Stimulated activated CD8-positive, alpha-beta memory T cell treated with anti-CD3 and anti-CD28 coated beads, Interleukin-7, amount 100 ng/mL, for 48 hours (primary cell): ENCODE measurements around the gene TPD52L2.
"Not testable (repeated sequence)": the region's sequence is repeated elsewhere in the genome, so short reads cannot be mapped to it uniquely, and the experiment has no call there.

ENCODE experiments used
- DNase-seq, 2 donors: peaks; one replicate each; pipeline ENCODE4 v3.0.0-alpha.2; 2020; ENCODE audit warnings: low read depth in 1 of 2; ENCODE audit errors: extremely low read depth in 1 of 2

TPD52L2 gene

DNA sequence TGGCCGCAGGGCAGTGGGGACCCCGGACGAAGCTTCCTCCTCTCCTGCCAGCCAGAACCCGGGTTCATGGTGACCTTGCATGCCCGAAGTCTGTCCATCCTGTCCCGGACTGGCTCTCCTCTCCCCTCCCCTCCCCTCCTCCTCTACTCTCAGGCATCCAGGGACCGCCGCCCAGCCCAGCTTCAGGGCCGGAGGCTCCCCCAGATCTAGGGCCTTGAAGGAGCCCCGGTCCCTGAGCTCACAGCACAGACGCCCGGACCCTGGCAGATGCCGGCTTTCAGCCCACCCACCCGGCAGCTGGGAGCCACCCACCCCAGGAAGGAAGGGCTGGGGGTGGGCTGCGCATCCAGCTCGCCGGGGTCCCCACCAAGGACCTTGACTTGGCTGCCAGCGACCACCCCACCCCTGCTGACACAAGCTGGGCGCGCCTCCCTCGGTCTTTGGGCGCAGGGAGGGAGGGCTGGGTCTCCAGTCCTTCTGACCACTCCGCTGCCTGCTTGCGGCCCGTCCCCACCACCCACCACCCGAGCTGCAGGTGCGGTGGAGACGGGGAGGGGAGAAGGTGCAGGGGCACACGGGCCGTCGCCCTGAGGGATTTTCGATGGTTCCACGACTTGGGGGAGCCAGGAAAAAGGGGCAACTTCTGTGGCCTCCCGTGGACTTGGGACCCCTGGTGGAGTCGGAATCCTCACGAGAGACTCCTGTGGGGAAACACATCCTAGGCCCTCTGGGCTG lies 9.5 kb upstream of the TPD52L2 start:
- no peak for DNase-seq

DNA sequence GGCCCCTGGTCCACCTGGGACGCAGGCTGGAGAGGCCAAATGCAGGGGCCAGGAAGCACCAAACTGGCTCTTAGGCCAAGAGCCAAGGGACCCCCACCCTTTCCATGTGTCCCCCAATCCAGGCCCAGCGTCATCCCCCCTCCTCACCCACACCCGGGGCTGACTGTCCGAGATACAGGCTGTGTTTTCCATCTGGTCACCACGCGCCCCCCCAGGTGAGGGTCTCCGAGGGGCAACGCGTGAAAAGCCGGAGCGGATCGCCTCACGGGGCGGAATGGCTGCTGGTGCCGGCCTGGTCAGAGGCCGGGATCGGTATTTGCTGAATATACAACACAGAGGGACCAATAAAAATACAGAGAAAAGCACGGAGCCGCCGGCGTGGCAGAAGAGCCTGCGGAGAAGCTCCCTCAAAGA lies 9.0 kb upstream of the TPD52L2 start:
- no peak for DNase-seq

DNA sequence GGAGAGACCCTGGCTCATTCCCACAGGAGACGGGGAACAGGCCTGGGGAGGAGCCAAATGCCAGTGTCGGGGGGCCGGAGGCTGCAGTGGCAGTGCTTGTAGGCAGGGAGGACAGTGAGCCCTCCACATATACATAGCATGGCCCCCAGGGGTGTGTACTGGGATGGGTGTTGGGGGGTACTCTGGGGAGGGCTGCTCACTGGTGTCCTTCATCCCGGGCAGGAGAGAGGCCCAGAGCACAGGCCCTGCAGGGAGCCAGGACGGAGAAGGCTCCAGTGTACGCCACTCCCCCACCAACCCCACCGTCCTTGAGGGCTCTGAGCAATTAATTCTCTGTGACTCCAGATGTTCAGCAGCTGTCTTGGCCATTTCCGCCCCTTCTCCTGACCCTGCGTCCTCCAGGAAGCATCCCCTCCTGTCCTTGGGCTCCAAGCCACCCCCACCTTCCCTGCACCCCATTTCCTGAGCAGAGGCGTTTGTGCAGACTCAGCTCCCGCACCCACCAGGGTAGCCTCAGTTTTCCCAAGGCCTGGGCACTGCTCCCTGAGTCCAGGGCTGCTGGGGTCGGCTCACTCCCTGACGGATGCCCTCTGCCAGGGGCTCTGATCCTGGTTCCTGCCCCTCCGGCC lies 7.2 kb upstream of the TPD52L2 start:
- no peak for DNase-seq

DNA sequence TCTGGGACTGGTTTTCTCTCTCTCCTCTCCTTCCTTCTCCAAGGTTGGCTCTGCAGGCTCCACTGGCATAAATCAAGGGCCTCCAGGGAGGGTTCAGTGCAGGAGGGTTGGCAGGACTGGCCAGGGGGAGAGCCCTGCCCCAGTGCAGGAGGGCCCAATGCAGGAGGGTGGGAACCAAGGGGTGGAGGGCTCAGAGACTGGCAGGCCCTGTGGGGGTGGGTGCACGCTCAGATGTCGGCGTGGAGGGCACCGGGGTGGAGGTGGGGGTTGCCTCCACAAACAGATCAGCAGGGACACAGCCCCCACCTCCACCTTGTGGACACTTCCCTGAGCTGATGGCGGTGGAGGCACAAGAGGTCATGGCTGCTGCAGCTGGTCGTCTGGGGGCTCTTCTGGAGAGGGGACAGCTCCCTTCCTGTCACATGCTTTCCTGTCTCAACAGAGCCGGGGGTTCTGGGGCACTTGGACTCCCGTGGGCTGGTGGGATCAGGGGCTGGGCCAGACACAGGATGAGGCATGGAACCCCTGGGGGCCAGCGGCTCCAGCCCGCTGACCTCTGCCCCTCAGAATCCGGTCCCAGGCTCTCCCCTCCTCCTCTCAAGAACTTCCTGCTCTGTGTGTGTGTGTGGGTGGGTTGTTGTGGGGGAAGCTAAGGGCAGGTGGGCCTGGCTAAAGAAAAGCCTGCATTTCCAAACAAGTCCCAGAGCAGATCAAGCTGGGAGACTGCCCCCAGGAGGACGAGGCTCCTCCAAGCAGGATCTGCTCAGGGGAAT lies 6.5 kb upstream of the TPD52L2 start:
- DNase-seq = no peak

DNA sequence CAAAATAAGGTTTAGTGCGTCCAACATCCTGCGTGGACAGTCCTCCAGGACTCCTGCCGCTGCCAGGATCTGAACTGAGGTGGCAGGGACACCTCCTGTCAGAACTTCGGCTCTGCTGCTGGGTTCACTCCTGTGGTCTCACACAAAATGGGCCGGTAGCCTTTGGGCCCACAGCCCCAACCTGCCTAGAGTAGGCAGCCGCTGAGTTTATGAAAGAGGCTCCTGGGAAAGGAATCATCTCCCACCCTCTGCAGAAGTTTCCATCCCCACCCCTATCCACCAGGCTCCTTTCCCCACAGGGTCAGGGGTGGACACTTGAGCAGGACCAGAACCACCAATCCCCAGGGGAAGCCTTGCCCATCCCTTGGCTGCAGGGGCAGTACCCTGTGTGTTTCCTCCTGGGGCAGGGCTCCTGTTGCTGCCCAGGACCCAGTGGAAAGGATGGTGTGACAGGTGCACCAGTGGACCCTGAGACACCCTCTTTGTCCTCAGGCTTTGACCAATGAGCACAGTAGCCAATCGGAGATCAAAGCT lies 5.8 kb upstream of the TPD52L2 start:
- no peak for DNase-seq

DNA sequence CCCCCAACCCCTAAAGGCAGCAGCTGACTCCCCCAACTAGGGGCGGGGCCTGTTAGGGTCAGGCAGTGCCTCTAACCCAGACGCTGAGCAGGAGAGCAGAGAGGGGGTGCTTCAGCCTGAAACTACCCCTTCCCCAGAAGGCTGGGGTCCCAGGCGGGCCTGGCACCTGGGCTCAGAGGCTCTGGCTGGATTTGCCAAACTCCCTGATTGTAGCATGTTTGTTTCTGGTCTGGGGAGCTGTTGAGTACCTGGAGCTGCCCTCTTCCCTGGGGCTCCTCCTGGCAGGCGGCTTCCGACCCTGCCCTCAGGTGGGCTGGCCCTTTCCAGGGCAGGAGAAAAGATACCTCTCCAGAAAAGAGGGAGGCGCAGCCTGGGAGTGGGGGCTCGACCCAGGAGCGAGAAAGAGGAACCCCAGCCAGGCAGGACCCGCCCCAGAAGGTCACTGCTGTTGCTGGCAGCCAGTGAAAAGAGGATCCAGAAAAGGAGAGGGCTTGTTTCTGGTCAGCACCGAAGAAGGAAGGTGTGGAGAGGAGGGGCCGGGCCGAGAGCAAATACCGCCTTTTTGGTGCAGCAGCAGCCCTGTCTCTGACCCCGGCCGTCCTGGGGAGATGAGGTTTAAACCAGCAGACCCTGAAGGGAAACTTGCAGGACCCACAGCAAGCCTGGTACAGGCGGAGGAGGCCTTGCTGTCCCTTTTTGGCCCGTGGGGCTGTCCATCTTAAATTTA lies 4.6 kb upstream of the TPD52L2 start:
- DNase-seq = no peak

DNA sequence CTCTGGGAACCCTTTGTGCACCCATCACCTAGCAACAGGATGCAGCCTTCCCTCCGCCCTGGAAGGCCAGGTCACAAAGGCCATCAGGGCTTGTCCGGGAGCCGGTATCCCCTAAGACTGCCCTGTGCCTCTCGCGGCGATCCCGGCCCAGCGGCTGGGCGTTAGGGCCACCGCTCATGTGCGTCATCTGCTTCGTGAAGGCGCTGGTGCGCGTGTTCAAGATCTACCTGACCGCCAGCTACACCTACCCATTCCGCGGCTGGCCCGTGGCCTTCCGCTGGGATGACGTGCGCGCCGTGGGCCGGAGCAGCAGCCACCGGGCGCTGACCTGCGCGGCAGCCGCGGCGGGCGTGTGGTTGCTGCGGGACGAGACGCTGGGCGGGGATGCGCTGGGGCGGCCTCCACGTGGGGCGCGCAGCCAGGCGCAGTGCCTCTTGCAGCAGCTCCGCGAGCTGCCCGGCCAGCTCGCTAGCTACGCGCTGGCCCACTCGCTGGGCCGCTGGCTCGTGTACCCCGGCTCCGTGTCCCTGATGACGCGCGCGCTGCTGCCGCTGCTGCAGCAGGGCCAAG lies 3.6 kb upstream of the TPD52L2 start, which contains the start of gene ABHD16B:
Gene ABHD16B, plus strand, starts transcription at position 134 of the 570 bp plus-strand sequence. Its CDS starts 43 bp downstream, at position 177.
- no peak for DNase-seq

DNA sequence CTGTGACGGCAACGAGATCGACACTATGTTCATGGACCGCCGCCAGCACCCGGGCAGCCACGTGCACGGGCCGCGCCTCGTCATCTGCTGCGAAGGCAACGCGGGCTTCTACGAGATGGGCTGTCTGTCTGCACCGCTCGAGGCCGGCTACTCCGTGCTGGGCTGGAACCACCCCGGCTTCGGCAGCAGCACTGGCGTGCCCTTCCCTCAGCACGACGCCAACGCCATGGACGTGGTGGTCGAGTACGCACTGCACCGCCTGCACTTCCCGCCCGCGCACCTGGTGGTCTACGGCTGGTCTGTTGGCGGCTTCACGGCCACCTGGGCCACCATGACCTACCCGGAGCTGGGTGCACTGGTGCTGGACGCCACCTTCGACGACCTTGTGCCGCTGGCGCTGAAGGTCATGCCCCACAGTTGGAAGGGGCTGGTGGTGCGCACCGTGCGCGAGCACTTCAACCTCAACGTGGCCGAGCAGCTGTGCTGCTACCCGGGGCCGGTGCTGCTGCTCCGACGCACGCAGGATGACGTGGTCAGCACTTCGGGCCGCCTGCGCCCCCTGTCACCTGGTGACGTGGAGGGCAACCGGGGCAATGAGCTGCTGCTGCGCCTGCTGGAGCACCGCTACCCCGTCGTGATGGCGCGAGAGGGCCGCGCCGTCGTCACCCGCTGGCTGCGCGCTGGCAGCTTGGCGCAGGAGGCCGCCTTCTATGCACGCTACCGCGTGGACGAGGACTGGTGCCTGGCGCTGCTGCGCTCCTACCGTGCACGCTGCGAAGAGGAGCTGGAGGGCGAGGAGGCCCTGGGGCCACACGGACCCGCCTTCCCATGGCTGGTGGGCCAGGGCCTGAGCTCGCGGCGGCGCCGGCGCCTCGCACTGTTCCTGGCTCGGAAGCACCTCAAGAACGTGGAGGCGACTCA lies 2.8 kb upstream of the TPD52L2 start:
- no peak for DNase-seq

DNA sequence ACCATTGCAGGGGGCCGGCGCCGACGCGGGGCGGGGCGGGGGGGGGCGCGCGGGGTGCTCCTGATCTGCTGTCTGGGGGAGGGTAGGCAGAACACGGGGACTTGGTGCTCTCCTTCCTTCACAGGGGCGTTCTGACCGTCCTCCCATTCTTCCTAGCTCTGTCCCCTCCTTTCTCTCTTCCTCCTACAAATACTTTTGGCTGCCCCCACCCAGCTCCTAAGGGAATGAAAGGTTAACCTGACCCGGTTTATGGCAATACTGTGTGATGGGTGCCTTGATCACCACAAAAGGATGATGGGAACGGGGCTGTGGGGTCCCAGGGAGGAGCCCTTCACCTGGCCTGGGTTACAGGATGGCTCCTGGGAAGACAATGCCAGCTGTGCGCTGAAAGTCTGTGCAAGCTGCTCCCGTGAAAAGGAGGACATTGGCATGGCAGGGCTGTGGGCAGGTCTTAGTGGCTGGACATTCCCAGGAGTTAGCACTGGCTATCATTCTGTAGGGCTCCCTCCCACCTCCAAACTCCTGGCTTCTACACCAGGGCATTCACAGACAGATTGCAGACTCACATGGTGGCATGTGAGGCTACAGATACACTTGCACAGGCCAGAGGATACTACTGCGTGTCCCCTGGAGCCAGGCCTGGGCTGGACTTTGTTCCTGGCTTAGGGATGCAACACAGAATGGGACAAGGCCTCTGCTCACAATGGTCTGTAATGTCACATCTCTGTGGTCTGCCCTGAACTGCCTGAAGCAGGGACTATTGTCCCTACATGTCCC lies 1.9 kb upstream of the TPD52L2 start:
- DNase-seq = no peak

DNA sequence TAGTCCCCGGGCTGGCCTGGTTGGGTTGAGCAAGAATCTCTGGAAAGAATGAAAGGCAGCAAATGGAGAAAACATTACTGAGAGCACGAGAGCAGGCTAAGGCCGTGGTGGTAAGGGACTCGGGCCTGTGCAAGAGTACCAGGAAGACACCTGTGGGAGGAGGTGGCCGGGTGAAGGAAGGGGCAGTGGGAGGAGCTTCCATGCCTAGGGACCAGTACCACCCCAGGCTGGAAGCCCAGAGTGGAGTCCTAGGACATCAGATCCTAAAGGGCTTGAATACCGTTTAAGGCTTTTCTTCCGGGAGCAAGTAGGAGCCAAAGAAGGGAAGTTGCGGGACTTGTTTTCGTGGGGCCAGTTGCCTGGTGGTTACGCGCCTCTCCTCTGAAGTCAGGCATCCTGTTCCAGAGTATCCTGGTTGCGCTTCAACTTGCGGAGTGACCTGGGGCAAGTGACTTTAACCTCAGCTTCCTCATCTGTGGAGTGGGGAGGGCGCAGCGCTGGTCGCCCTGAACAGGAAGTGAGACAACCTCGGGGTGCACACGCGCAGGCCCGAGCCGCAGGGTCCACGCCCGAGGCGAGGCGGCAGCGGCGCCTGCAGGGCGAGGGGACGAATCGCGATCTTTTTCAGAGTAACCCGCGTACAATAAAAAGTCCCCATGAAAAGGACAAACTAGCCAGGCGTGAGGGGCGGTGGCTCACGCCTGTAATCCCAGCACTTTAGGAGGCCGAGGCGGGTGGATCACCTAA lies 1.1 kb upstream of the TPD52L2 start:
- peak; percentile 64 to 74 for DNase-seq

DNA sequence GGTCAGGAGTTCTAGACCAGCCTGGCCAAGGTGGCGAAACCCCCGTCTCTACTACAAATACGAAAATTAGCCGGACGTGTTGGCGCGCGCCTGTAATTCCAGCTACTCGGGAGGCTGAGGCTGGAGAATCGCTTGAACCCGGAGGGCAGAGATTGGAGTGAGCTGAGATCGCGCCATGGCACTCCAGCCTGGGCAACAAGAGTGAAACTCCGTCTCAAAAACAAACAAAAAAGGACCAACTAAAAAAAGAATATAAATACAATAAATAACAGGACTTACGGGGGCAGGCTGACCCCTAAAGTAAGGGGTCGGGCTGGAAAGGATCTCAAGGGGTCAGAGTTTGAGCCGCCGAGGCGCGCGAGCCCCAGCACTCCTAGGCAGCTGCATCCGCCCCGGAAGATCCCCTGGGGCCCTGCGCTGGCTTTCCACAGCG lies 509 bp upstream of the TPD52L2 start:
- DNase-seq = no peak

DNA sequence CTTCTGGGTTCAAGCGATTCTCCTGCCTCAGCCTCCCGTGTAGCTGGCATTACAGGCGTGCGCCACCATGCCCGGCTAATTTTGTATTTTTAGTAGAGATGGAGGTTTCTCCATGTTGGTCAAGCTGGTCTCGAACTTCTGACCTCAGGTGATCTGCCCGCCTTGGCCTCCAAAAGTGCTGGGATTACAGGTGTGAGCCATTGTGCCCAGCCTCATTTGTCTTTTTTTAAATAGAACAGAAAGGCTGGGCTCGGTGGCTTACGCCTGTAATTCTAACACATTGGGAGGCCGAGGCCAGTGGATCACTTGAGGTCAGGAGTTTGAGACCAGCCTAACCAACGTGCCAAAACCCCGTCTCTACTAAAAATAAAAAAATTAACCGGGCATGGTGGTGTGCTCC lies 2.0 kb downstream of the TPD52L2 start:
- DNase-seq = not testable (repeated sequence)

DNA sequence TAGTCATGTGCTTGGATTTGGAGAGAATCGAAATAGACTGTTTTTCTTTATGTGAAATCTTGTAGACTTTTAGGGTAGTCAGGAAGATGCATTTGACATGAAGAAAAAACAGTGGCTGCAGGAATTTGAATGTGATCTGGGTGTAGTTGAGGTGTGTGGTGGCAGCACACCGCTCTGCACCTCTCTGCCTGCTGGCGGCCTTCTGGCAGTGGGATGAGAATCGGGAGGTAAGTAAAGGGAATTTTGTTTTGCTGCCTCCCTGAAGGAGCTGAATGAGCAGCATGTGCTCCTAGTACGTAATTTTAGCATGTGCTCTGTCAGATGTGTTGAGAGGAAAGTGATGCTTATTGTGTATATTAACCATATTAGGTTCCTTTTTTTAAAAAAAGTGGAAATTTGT lies 3.2 kb downstream of the TPD52L2 start:
- DNase-seq = no peak

DNA sequence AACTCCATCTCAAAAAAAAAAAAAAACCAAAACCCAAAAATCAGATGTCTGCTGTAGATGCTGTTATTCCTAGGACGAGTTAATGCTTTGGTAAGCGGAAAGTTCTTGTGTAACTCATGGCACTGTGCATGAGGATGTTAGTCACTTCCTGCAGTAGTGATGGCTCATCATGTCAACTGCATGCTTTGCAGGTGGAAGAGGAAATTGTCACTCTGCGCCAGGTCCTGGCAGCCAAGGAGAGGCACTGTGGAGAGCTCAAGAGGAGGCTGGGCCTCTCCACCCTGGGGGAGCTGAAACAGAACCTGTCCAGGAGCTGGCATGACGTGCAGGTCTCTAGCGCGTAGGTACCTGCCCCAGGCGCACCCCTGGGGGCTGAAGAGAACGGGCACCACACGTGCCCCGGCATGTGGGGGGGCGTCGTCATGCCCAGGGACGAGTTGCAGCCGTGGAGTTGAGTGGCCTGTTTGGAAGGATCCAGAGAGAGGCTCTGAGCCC lies 8.5 kb downstream of the TPD52L2 start:
- DNase-seq = peak in 1 of 2 donors; percentile 49

DNA sequence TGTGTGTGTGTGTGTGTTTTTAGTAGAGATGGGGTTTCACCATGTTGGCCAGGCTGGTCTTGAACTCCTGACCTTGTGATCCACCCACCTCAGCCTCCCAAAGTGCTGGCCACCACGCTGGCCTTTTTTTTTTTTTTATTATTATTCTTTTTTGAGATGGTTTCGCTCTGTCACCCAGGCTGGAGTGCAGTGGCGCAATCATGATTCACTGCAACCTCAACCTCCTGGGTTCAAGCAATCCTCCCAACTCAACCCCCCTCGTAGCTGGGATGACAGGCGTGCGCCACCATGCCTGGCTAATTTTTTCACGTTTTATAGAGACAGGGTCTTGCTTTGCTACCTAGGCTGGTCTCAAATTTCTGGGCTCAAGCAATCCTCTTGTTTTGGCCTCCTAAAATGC lies 9.2 kb downstream of the TPD52L2 start:
- not testable (repeated sequence) for DNase-seq

DNA sequence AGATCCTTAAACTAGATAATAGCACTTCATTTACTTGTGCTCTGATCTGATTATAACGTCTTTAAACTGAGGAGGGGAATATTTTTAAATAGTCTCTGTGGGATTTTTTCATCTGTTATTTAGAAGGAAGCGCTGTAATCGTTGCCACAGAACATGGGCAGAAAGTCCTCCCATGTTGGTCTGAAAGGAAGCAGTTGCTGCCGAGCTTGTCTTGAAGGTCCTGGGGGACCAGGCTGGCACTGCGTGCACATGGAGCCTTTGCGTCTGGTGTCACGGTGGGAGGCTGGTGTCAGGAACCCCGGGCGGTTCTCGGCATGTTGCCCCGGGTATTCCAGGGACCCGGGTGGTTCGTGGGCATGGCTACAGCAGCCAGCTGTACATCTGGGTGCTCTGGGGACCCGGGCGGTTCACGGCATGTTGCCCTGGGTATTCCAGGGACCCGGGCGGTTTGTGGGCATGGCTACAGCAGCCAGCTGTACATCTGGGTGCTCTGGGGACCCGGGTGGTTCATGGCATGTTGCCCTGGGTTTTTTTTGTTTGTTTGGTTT lies 11.5 kb downstream of the TPD52L2 start:
- no peak for DNase-seq

DNA sequence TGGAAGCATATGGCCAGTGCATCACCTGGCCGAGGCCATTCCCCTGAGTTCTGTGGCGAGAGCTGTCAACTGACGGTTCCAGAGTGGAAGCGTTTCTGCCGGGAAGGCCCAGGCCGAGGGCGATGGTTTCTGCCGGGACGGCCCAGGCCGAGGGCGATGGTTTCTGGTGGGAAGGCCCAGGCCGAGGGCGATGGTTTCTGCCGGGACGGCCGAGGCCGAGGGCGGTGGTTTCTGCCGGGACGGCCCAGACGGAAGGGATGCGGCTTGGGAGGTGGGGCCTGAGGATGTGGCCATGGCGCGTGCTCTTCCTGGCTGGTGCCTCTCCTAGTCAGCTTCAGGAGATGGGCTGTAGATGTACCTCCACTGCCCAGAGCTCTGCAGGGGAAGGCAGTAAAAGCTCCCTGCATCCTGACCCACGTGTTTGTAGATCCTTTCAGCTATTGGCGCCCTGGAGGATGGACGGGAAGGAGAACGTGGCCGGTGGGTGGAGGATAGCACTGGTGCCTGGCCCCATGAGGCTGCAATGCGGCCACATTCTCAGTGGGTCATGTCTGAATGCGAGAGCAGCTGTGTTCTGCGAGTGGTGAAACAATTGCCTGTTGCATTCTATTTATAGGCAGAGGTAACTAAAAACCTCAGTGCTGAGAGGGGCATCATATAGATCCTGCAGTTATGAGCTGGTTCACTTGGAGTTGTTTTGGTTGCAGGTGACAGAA lies 12.8 kb downstream of the TPD52L2 start:
- no peak for DNase-seq
